ENCODE results near the gene TTC3. TPM values are rescaled to one million over a fixed set of nuclear protein-coding genes. Genes with fewer than 3 reads are reported as not detected.
"Not testable (repeated sequence)": the region's sequence is repeated elsewhere in the genome, so short reads cannot be mapped to it uniquely, and the experiment has no call there.

Gene TTC3
- total and polyA plus RNA-seq, 2 donors (not counting 1 experiment from before 2014, with no cell fraction given) = 42.0 to 163 TPM

- WGBS (ENCODE audit: insufficient coverage) = 100% methylated on average over 1 of the region's 2 CpGs
- DNase-seq (no peak), ATAC-seq (ENCODE audit: low read depth) (no peak)
- no peaks in the 10 kb centered on the region for H3K79me2 ChIP-seq (ENCODE audit: control insufficient read depth, insufficient read depth, low read length)
- H4K20me1 ChIP-seq (ENCODE audit: control insufficient read depth, insufficient read depth, low read length, poor library complexity, severe bottlenecking) = no peaks in the 10 kb centered on the region
- peaks cover 0 to 12% (median 1%) of the 10 kb centered on the region in 3 donors for H3K9me3 ChIP-seq (ENCODE audit: control extremely low read depth in 1 of 3, control insufficient read depth in 2 of 3, insufficient read depth in 1 of 3, low read length in 2 of 3)
- H3K9ac ChIP-seq (ENCODE audit: low read length) = no peak overlapping the region
- Mint-ChIP-seq H3K9me3 (ENCODE audit: insufficient read depth) (peaks cover 4% of the 10 kb centered on the region), H3K4me3 (no peak overlapping the region), H3K4me1 (no peaks in the 10 kb centered on the region), H3K27me3 (no peaks in the 10 kb centered on the region), H3K27ac (no peak overlapping the region)
- intact Hi-C loops (cut with micrococcal nuclease) = no loop called here
- H2AFZ ChIP-seq (ENCODE audit: insufficient read depth, low read depth, low read length, poor library complexity, severe bottlenecking) = no peak overlapping the region
- H3K27me3 ChIP-seq (replicated peaks in 1 of 4; ENCODE audit: control extremely low read depth in 1 of 4, control insufficient read depth in 3 of 4, insufficient read depth in 4 of 4, low read length in 3 of 4) = no peaks in the 10 kb centered on the region
- no peak for TF ChIP-seq EZH2 (IDR thresholded peaks at IDR 0.05; ENCODE audit: borderline replicate concordance, insufficient read depth, low read depth, low read length, poor library complexity, severe bottlenecking)
- TF ChIP-seq CTCF (IDR thresholded peaks at IDR 0.05) = no peak
- H3K36me3 ChIP-seq (replicated peaks in 1 of 2; ENCODE audit: control extremely low read depth in 1 of 2, control insufficient read depth in 1 of 2, extremely low read depth in 1 of 2, insufficient read depth in 2 of 2, low read length in 1 of 2) = peaks cover 0 to 7% of the 10 kb centered on the region in 2 experiments
- H3K4me3 ChIP-seq (ENCODE audit: control extremely low read depth in 1 of 5, extremely low read depth in 1 of 5, insufficient read depth in 1 of 5, low read depth in 2 of 5, low read length in 4 of 5) = no peak overlapping the region
- POLR2A ChIA-PET = no interaction called here
- no peak overlapping the region for H3K27ac ChIP-seq (ENCODE audit: low read length in 2 of 2)
- no peak overlapping the region for H3K4me2 ChIP-seq (replicated peaks; ENCODE audit: low read depth, low read length, poor library complexity, severe bottlenecking)
- no peaks in the 10 kb centered on the region for H3K4me1 ChIP-seq (ENCODE audit: control insufficient read depth in 2 of 2, insufficient read depth in 2 of 2, low read length in 2 of 2)
- CTCF ChIA-PET = no interaction called here
Measured at GRCh38 chr21:37106998-37107397, 33.9 kb downstream of the TTC3 start.

GRCh38 chr21:37111029-37111428 is 38.0 kb downstream of the TTC3 start:
- H3K4me2 ChIP-seq (replicated peaks; ENCODE audit: low read depth, low read length, poor library complexity, severe bottlenecking); DNase-seq; H3K4me3 ChIP-seq (ENCODE audit: control extremely low read depth in 1 of 5, extremely low read depth in 1 of 5, insufficient read depth in 1 of 5, low read depth in 2 of 5, low read length in 4 of 5); H3K9ac ChIP-seq (ENCODE audit: low read length); H3K4me1 Mint-ChIP-seq; H2AFZ ChIP-seq (ENCODE audit: insufficient read depth, low read depth, low read length, poor library complexity, severe bottlenecking); ATAC-seq (ENCODE audit: low read depth); H3K9me3 Mint-ChIP-seq (ENCODE audit: insufficient read depth); H3K36me3 ChIP-seq (replicated peaks in 1 of 2; ENCODE audit: control extremely low read depth in 1 of 2, control insufficient read depth in 1 of 2, extremely low read depth in 1 of 2, insufficient read depth in 2 of 2, low read length in 1 of 2); CTCF ChIA-PET; H4K20me1 ChIP-seq (ENCODE audit: control insufficient read depth, insufficient read depth, low read length, poor library complexity, severe bottlenecking); H3K79me2 ChIP-seq (ENCODE audit: control insufficient read depth, insufficient read depth, low read length); H3K27me3 Mint-ChIP-seq; H3K4me3 Mint-ChIP-seq; intact Hi-C loops (cut with micrococcal nuclease); H3K27me3 ChIP-seq (replicated peaks in 1 of 4; ENCODE audit: control extremely low read depth in 1 of 4, control insufficient read depth in 3 of 4, insufficient read depth in 4 of 4, low read length in 3 of 4); POLR2A ChIA-PET; H3K4me1 ChIP-seq (ENCODE audit: control insufficient read depth in 2 of 2, insufficient read depth in 2 of 2, low read length in 2 of 2); H3K27ac Mint-ChIP-seq; H3K27ac ChIP-seq (ENCODE audit: low read length in 2 of 2): not testable (repeated sequence)
- H3K9me3 ChIP-seq (ENCODE audit: control extremely low read depth in 1 of 3, control insufficient read depth in 2 of 3, insufficient read depth in 1 of 3, low read length in 2 of 3) = peaks cover 0 to 12% (median 1%) of the 10 kb centered on the region in 3 donors
- 100% methylated on average over 3 of the region's 6 CpGs for WGBS (ENCODE audit: insufficient coverage)

- H3K4me2 ChIP-seq (replicated peaks; ENCODE audit: low read depth, low read length, poor library complexity, severe bottlenecking); H3K4me1 Mint-ChIP-seq; H3K4me3 Mint-ChIP-seq; POLR2A ChIA-PET; H3K4me1 ChIP-seq (ENCODE audit: control insufficient read depth in 2 of 2, insufficient read depth in 2 of 2, low read length in 2 of 2); H3K79me2 ChIP-seq (ENCODE audit: control insufficient read depth, insufficient read depth, low read length); CTCF ChIA-PET; ATAC-seq (ENCODE audit: low read depth); H3K4me3 ChIP-seq (ENCODE audit: control extremely low read depth in 1 of 5, extremely low read depth in 1 of 5, insufficient read depth in 1 of 5, low read depth in 2 of 5, low read length in 4 of 5); H4K20me1 ChIP-seq (ENCODE audit: control insufficient read depth, insufficient read depth, low read length, poor library complexity, severe bottlenecking); intact Hi-C loops (cut with micrococcal nuclease); H3K9me3 Mint-ChIP-seq (ENCODE audit: insufficient read depth); H3K36me3 ChIP-seq (replicated peaks in 1 of 2; ENCODE audit: control extremely low read depth in 1 of 2, control insufficient read depth in 1 of 2, extremely low read depth in 1 of 2, insufficient read depth in 2 of 2, low read length in 1 of 2); H3K9ac ChIP-seq (ENCODE audit: low read length); H3K27ac Mint-ChIP-seq; H3K27me3 ChIP-seq (replicated peaks in 1 of 4; ENCODE audit: control extremely low read depth in 1 of 4, control insufficient read depth in 3 of 4, insufficient read depth in 4 of 4, low read length in 3 of 4); H3K27me3 Mint-ChIP-seq; H3K9me3 ChIP-seq (ENCODE audit: control extremely low read depth in 1 of 3, control insufficient read depth in 2 of 3, insufficient read depth in 1 of 3, low read length in 2 of 3); DNase-seq; H3K27ac ChIP-seq (ENCODE audit: low read length in 2 of 2); H2AFZ ChIP-seq (ENCODE audit: insufficient read depth, low read depth, low read length, poor library complexity, severe bottlenecking): not testable (repeated sequence)
- no CpG with 5 or more reads among the region's 3 CpGs for WGBS (ENCODE audit: insufficient coverage)
Measured at GRCh38 chr21:37114301-37114700, 41.2 kb downstream of the TTC3 start.

Measured in B cell (primary cell).